Heart right ventricle (tissue), 16 donors: ENCODE results near the gene SOD1. TPM values are rescaled to one million over a fixed set of nuclear protein-coding genes. Genes with fewer than 3 reads are reported as not detected.

Experiments used
- ATAC-seq, 8 donors: fragments of 200-7000 bp; cut with Tn5 transposase; one replicate each; pipeline ENCODE4 v1.9.1; 2020; ENCODE audit warnings: mild to moderate bottlenecking in 8 of 8, moderate library complexity in 8 of 8, moderate number of reproducible peaks in 1 of 8
- DNase-seq, 2 donors: peaks; one replicate each; pipeline ENCODE4 v3.0.0-alpha.2; 2020
- H3K27ac ChIP-seq, 10 donors: fragments of 200-600 bp; sonication (generic) in 2 of 10; one replicate each; pipeline versions ENCODE4 v1.5.0 to v1.8.0; 2020 to 2022; ENCODE audit warnings: mild to moderate bottlenecking in 3 of 10
- H3K27me3 ChIP-seq, 7 donors: fragments of 200-600 bp; one replicate each; pipeline ENCODE4 v1.8.0; 2021 to 2022; ENCODE audit warnings: mild to moderate bottlenecking in 2 of 7
- H3K36me3 ChIP-seq, 9 donors: fragments of 200-600 bp; sonication (generic) in 1 of 9; one replicate each; pipeline versions ENCODE4 v1.5.0 to v1.8.0; 2020 to 2022; ENCODE audit warnings: mild to moderate bottlenecking in 2 of 9
- H3K4me1 ChIP-seq, 9 donors: fragments of 200-600 bp; sonication (generic) in 1 of 9; one replicate each; pipeline versions ENCODE4 v1.5.0 to v1.8.0; 2020 to 2022; ENCODE audit warnings: mild to moderate bottlenecking in 4 of 9
- H3K4me3 ChIP-seq, 10 donors: fragments of 200-600 bp; sonication (generic) in 2 of 10; one replicate each; pipeline versions ENCODE4 v1.5.0 to v1.8.0; 2020 to 2022; ENCODE audit warnings: mild to moderate bottlenecking in 7 of 10, moderate library complexity in 2 of 10
- H3K9me3 ChIP-seq, 11 donors: fragments of 200-600 bp in 10 of 11; sonication (generic) in 2 of 11; one replicate each; pipeline versions ENCODE4 v1.5.0 to v1.8.0; 2013 to 2022; ENCODE audit warnings: mild to moderate bottlenecking in 2 of 11, control low read depth in 1 of 11, moderate library complexity in 1 of 11
- WGBS, 2 donors: extraction: QIAGEN DNeasy Blood & Tissue Kit; methylation state at CpG; one replicate each; pipeline ENCODE4 v1.1.7; 2013; ENCODE audit warnings: inconsistent platforms in 1 of 2; 5-methylcytosine and 5-hydroxymethylcytosine counted together
- intact Hi-C, 10 donors: fragments of 100-400 bp; cut with DNase I; formaldehyde crosslinking; loops; one replicate each; pipeline versions ENCODE4 v1.11.1 to v1.14.2; 2022
- polyA plus RNA-seq, 2 donors: library from polyadenylated mRNA; stranded (reverse); fragments of 200-250 nt; gene quantifications; one replicate each; pipeline ENCODE4 v1.2.3, GENCODE V29; 2013
- total RNA-seq, 10 donors: library from RNA; stranded (reverse); fragmentation: NEBNext Ultra II Directional in 3 of 10; extraction: Animal tissue kit (Norgen Biotek cat#: 25700) in 3 of 10; gene quantifications; one replicate each; pipeline versions ENCODE4 v1.2.1 to v1.2.4, GENCODE V29; 2021 to 2023
- TF ChIP-seq, protein P1 (sequence below), 9 donors: fragments of 200-600 bp; sonication (generic) in 2 of 9; IDR thresholded peaks; one replicate each; pipeline versions ENCODE4 v1.5.0 to v1.8.0; 2021 to 2022; ENCODE audit warnings: antibody characterized with exemption in 9 of 9, mild to moderate bottlenecking in 5 of 9, moderate library complexity in 1 of 9
- donor health status: Arrhythmogenic right ventricular cardiomyopathy.
- donor health status: ischemic (EF 13 %, LVEDD 7.1; RV severe dilation, severe dysfunction).
- donor health status: healthy with polysubstance abuse.
- donor health status: DM: no; HTN: yes; CAD: no.
- donor health status: DM: no; HTN: no; CAD: no.
- donor health status: ischemic (EF 25% LVEDD 6.9; RV normal size, moderate dysfunction).
- donor health status: ischemic (EF 25% LVEDD 5.7; RV mildly dilated, moderate dysfunction).
- donor health status: healthy.
- donor health status: DM: yes; HTN: yes; CAD: no.
- donor health status: Ischemic cardiomyopathy.
- donor health status: ischemic (EF 35%, LVEDD 5.7; RV mildly dilated, moderate dysfunction).
- donor health status: nonischemic (EF 11% LVEDD 7.7; RV severe dilation, severe dysfunction).
- donor health status: DM: yes; HTN: yes; CAD: no.
- donor health status: PGD.
- donor health status: ischemic (EF 29% LVEDD 5.4; RV normal size, mild dysfunction).
- donor health status: nonischemic (EF 23%, LVEDD 6.1; RV moderate dilation, normal function).

SOD1 gene
- total and polyA plus RNA-seq, 12 donors, result 358 to 456 (median 420) TPM

GRCh38 chr21:31614705-31615104 lies 44.8 kb upstream of the SOD1 start:
- ATAC-seq (no peak), DNase-seq (no peak)
- H3K4me1 ChIP-seq, result no peaks in the 10 kb centered on the region
- H3K9me3 ChIP-seq, result peaks cover 0 to 13% (median 0%) of the 10 kb centered on the region in 11 donors
- no peaks in the 10 kb centered on the region for H3K36me3 ChIP-seq
- 19 to 26% methylated on average over 1 of the region's 1 CpG for WGBS, 2 donors
- peaks cover 0 to 13% (median 4%) of the 10 kb centered on the region in 7 donors for H3K27me3 ChIP-seq
- H3K4me3 ChIP-seq, result no peak overlapping the region
- no peak overlapping the region for H3K27ac ChIP-seq
- TF ChIP-seq, protein P1, sequence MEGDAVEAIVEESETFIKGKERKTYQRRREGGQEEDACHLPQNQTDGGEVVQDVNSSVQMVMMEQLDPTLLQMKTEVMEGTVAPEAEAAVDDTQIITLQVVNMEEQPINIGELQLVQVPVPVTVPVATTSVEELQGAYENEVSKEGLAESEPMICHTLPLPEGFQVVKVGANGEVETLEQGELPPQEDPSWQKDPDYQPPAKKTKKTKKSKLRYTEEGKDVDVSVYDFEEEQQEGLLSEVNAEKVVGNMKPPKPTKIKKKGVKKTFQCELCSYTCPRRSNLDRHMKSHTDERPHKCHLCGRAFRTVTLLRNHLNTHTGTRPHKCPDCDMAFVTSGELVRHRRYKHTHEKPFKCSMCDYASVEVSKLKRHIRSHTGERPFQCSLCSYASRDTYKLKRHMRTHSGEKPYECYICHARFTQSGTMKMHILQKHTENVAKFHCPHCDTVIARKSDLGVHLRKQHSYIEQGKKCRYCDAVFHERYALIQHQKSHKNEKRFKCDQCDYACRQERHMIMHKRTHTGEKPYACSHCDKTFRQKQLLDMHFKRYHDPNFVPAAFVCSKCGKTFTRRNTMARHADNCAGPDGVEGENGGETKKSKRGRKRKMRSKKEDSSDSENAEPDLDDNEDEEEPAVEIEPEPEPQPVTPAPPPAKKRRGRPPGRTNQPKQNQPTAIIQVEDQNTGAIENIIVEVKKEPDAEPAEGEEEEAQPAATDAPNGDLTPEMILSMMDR (IDR thresholded peaks at IDR 0.05), result no peak
- intact Hi-C loops, result no loop called here

- ATAC-seq (no peak), DNase-seq (no peak)
- no peak overlapping the region for H3K27ac ChIP-seq
- WGBS, 2 donors, result 77 to 79% methylated on average over 9 of the region's 9 CpGs
- H3K4me1 ChIP-seq, result no peaks in the 10 kb centered on the region
- no peaks in the 10 kb centered on the region for H3K36me3 ChIP-seq
- peaks cover 0 to 12% (median 0%) of the 10 kb centered on the region in 11 donors for H3K9me3 ChIP-seq
- H3K4me3 ChIP-seq, result no peak overlapping the region
- TF ChIP-seq, protein P1 (IDR thresholded peaks at IDR 0.05), result no peak
- H3K27me3 ChIP-seq, result peaks cover 0 to 13% (median 0%) of the 10 kb centered on the region in 7 donors
- intact Hi-C loops, result no loop called here
These were observed 43.3 kb upstream of the SOD1 start for GRCh38 chr21:31616216-31616615.

DNA sequence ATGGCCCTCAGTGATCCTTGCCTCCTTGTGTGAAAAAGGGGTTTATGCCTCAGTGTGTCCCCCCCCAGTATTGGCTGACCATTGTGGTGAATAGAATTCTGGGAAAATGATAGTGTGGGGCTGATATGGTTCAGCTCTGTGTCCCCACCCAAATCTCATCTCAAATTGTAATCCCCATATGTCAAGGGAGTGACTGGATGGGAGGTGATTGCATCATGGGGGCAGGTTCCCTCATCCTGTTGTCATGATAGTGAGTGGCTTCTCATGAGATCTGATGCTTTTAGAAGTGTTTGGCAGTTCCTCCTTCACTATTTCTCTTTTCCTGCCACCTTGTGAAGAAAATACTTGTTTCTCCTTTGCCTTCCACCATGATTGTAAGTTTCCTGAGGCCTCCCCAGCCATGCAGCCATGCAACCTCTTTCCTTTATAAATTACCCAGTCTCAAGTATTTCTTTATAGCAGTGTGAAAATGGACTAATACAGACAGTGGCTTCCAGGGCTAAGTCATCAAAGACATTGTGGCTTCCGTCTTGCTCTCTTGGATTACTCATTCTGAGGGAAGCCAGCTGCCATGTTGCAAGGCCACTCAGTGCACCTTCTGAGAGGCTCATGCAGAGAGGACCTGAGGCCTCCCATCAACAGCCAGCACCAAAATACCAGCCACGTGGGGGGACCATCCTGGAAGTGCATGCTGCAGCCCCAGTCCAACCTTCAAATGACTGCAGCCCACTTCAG lies 40.6 kb upstream of the SOD1 start:
- DNase-seq, result no peak
- intact Hi-C loops, result no loop called here
- WGBS, 2 donors, result 58 to 68% methylated on average over 2 of the region's 2 CpGs

DNA sequence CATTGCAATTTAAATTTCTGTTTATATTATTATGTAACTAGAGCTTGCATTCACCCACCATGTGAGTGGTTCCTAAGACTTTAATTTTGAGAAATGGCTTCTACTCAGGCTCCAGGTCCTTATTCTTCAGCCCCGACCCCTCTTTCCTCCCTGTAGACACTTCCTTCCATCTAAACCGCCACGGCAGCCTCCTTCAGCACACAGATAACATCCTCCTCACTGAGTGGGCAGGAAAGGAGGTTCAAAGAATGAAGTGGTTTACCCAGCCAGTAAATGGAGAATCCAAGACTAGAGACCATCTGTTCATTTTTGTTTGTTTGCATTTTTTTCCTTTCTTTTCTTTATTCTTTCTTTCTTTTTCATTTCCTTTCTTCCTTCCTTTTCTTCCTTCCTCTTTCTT lies 37.1 kb upstream of the SOD1 start:
- ATAC-seq (no peak), DNase-seq (no peak)
- TF ChIP-seq, protein P1 (IDR thresholded peaks at IDR 0.05), result no peak
- H3K36me3 ChIP-seq, result no peaks in the 10 kb centered on the region
- H3K4me1 ChIP-seq, result no peaks in the 10 kb centered on the region
- no peaks in the 10 kb centered on the region for H3K27me3 ChIP-seq
- H3K4me3 ChIP-seq, result no peak overlapping the region
- H3K27ac ChIP-seq, result no peak overlapping the region
- intact Hi-C loops, result no loop called here
- H3K9me3 ChIP-seq, result peaks cover 0 to 8% (median 0%) of the 10 kb centered on the region in 11 donors
- 38 to 40% methylated on average over 3 of the region's 3 CpGs for WGBS, 2 donors

More for the DNA sequence above, 40.6 kb upstream of the SOD1 start:
- H3K27ac ChIP-seq, result no peak overlapping the region
- TF ChIP-seq, protein P1 (IDR thresholded peaks at IDR 0.05), result no peak
- no peak overlapping the region for H3K4me3 ChIP-seq
- H3K36me3 ChIP-seq, result no peaks in the 10 kb centered on the region
- peaks cover 0 to 3% (median 0%) of the 10 kb centered on the region in 7 donors for H3K27me3 ChIP-seq
- no peak for ATAC-seq
- H3K9me3 ChIP-seq, result peaks cover 0 to 8% (median 0%) of the 10 kb centered on the region in 11 donors
- no peaks in the 10 kb centered on the region for H3K4me1 ChIP-seq
